GM19397 (cell line): ENCODE data around the gene DNAJB4.

Experiments used
- ATAC-seq: cut with Tn5 transposase; IDR thresholded peaks from one replicate; pipeline ENCODE4 v1.9.1; 2021; ENCODE audit warnings: mild to moderate bottlenecking, moderate library complexity; ENCODE audit not compliant: unreplicated experiment

The DNAJB4 gene

DNA sequence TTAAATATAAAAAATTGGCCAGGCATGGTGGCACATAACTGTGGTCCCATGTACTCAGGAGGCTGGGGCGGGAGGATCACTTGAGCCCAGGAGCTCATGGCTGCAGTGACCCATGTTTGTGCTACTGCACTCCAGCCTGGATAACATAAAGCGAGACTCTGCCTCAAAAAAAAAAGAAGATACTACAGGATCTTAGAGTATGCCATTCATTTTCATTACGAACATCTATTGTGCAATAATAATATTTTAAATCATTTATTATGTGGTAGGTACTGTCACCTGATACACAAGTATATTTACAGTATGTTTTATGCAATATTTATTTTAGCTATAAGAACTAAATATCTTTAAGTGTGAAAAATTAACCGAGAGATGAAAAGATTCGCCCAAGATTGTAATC lies 31.7 kb downstream of the DNAJB4 start:
- no peak for ATAC-seq

DNA sequence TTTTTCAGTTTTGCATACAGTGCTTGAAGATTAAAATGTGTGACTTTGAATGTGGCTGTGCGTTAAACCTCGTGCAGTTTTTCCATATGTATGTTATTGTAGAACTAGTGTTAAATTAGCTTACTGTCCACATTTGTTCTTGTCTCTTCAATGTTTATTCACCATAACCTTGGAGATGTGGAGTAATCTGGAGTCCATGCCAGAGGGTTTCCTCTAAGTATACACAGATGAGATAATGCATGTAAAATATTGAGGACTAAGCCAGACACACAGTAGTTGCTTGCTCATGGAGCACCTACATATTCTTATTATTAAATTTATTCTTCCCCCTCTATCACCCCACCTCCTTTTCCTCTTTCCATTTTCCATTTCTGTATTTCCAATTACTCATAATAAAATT lies 33.3 kb downstream of the DNAJB4 start:
- ATAC-seq: no peak

DNA sequence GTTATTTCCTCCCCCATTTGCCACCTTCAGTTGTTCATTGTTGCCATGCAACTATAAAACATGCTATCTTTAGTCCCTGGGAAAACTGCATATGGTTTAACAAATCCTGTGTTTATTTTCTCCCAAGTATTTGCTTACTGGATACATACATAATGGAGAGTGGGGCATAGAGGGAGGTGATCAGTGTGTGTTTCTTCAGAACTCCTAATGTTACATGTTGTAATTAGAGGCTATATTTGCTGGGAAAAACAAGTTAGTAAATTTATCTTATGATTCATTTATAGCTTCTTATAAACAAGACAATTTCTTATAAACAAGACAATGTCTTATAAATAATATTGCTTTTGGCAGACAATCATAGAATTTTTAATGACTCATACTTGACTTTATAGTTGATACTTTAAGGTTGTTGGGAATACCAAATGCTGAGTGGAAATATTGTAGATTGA lies 33.8 kb downstream of the DNAJB4 start:
- no peak for ATAC-seq

DNA sequence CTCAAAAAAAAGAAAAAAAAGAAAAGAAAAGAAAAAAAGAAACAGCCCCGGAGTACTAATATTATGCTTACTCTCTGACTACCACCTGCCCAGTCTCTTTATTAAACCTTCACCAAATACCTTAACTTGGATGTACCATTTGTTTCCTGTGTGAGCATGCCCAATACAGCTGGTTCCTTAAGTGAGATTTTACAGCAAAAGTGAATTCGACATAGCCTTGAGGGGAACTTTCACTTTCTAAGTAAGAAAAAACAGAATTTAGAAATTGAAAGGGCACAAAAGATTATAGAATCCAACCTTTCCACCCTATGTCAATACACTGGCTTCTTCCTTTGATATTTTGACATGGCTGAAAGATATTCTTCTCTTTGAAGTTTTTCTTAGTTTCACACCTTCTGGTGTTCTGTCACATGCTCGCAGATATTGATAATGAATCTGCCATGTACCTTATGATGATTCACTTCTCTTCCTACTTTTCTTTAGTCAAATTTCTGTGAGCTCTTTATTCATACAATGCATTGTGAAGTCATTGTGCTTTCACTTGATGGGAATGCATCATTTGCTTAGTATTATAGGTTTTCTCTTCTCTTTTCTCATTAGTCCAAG lies 35.8 kb downstream of the DNAJB4 start:
- ATAC-seq: no peak

DNA sequence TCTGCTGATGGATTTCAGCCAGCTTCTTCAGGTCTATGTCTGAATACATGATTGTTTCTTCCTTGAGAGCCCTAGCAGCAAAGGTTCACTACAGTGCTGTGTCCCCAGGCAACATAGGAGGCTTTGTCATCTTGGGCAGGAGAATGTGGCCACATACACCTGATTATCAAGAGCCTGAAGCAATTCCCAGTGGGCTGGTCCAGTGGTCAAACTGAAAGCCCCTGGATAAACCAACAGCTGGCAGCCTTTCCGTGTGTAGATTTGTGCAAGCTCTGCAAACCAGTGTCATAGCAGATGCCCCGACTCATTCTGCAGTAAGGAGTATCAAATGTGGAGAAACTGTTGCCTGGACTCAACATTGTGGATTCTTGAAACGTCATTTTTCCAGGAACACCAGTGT lies 38.7 kb downstream of the DNAJB4 start:
- no peak for ATAC-seq

- no peak for ATAC-seq
These were observed 40.2 kb downstream of the DNAJB4 start for GRCh38 chr1:78044796-78045562.

- ATAC-seq: no peak
These were observed 40.8 kb downstream of the DNAJB4 start for GRCh38 chr1:78045563-78045925.

GRCh38 chr1:78045926-78046778 lies 41.4 kb downstream of the DNAJB4 start, which contains the start of gene GIPC2:
GIPC2 (plus strand) TSS chr1:78045966; CDS start chr1:78046095, 129 bp downstream.
- ATAC-seq: peak; percentile 53

DNA sequence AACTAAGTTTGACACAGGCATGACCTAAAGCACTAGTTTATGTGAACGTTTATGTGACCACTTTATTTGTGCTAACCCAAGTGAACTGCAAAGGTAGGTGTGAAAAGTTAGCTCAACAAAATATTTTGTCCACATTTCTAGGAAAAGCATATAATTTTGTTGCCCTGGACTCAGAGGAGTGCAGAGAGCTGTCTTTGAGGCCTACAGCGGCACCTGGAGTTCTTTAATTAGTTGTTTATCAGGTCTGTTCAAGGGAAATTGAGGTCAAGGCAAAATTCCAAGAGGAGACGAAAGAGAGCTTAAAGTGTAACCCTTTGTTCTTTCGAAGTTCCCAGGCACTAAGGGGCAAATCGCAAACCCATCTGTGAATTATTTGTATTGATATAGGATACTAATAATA lies 42.4 kb downstream of the DNAJB4 start:
- ATAC-seq: no peak

GRCh38 chr1:78047631-78048030 lies 42.9 kb downstream of the DNAJB4 start:
- no peak for ATAC-seq

DNA sequence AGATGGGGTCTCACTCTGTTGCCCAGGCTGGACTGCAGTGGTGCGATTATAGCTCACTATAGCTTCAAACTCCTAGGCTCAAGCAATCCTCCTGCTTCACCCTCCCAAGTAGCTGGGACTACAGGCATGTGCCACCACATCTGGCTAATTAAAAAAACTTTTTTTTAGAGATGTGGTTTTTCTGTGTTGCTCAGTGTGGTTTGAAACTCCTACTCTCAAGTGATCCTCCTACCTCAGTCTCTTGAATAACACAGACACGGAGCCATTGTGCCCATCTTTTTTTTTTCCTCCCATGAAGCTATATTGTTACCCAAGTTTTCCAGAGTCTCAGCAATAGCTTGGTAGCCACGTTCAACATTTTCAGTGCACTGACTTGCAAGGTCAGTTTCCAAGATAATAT lies 43.7 kb downstream of the DNAJB4 start:
- no peak for ATAC-seq

GRCh38 chr1:78049396-78049795 lies 44.7 kb downstream of the DNAJB4 start:
- ATAC-seq: no peak

DNA sequence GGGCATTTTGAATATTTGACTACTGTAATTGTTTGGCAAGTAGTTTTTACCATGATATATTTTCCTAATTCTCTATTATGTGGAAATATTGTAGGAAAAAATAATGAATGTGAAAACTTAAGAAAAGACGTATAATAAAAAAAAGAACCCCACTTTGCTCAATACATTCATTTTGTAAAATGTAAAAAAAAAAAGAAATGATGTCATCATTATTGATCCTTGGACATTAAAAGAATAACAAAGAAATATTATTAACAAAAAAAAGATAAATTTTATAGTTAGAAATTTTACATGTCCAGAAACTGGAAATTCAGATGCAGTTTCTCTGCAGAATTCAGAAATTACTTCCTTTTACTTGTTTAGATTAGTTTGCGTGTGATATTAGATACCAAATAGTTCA lies 46.3 kb downstream of the DNAJB4 start:
- no peak for ATAC-seq

GRCh38 chr1:78052685-78053405 lies 48.1 kb downstream of the DNAJB4 start:
- ATAC-seq: no peak

GRCh38 chr1:78053498-78053897 lies 48.8 kb downstream of the DNAJB4 start:
- no peak for ATAC-seq

- ATAC-seq: no peak
These were observed 49.8 kb downstream of the DNAJB4 start for GRCh38 chr1:78054559-78054958.

DNA sequence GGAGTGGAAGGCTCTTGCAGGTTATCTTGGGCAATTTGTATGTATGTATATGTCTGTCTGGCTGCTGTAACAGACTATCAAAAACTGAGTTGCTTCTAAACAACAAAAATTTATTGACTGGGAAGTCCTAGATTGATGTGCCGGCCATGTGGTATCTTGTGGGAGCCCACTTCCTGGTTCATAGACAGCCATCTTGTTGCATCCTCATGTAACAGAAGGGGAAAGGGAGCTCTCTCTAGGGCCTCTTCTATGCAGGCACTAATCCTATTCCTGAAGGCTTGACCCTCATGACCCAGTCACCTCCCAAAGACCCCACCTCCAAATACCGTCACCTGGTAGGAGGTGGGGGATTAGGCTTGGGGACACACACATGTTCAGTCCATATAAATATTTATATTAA lies 50.2 kb downstream of the DNAJB4 start:
- no peak for ATAC-seq

GRCh38 chr1:78055565-78056132 lies 50.9 kb downstream of the DNAJB4 start:
- no peak for ATAC-seq

DNA sequence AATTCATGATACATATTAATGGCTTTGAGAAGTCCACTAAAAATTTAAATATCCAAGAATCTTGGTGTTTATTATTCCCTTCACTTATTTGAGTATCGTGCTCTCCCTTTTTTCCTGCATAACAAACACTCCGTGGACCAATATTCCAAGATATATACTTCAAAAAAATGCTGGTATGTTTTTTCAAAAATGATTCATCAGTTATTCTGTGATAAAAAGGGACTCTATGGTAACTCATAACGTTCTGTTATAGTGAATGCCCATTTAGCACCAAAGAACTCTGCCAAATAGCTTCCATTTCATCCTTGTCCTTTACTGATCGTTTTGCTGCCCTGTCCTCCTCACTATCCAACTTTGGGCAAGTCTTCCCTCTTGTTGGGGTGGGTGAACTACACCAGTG lies 53.9 kb downstream of the DNAJB4 start:
- ATAC-seq: no peak

DNA sequence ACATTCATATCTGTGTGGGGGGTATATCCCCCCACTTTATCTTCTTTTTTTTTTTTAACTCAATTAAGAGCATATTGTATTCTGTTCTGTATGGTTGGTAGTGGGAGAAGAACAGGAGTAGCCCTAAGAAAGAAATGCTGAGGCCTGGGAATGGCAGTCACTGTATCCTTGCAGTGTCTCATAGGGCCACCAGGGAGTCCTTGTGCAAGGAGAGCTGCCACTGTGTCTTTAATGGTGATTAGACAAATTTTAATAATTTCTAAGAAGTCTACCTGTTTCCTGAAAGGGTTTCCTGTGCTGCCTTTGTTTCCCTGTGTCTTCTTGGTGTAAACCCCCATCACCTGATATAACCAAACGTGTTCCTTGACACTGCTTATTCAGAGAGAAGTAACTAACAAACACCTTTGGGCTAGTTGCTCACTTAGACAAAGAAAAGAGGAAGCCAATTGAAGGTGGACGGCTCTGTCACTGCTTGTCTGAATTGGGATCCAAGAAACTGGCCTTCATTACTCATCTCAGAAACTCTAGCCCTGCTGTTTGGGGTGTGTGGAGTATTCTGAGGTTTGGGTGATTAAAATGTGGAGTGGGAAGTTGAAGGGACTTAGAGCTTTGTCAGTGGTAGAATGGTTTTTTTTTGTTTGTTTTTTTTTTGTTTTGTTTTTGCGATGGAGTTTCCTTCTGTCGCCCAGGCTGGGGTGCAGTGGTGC lies 56.3 kb downstream of the DNAJB4 start:
- ATAC-seq: no peak
